Colonic mucosa (tissue), 4 donors: ENCODE measurements around the gene GPR55. TPM values are rescaled to one million over a fixed set of nuclear protein-coding genes. Genes with fewer than 3 reads are reported as not detected.

Experiments
- DNase-seq: peaks from one replicate; pipeline ENCODE4 v3.0.0-alpha.2; 2020
- H3K27ac ChIP-seq: fragments of 200-600 bp; one replicate; pipeline ENCODE4 v1.8.0; 2021
- H3K27me3 ChIP-seq: fragments of 200-600 bp; one replicate; pipeline ENCODE4 v1.8.0; 2021
- H3K36me3 ChIP-seq: fragments of 200-600 bp; one replicate; pipeline ENCODE4 v1.8.0; 2021
- H3K4me1 ChIP-seq: fragments of 200-600 bp; one replicate; pipeline ENCODE4 v1.8.0; 2021; ENCODE audit warnings: mild to moderate bottlenecking
- H3K4me3 ChIP-seq: fragments of 200-600 bp; one replicate; pipeline ENCODE4 v1.8.0; 2021
- H3K9ac ChIP-seq, 2 donors: one replicate each; pipeline ENCODE4 v1.7.0; 2013; ENCODE audit warnings: control low read depth in 2 of 2, low read depth in 2 of 2, low read length in 2 of 2
- H3K9me3 ChIP-seq: fragments of 200-600 bp; one replicate; pipeline ENCODE4 v1.8.0; 2021
- CTCF ChIP-seq: fragments of 200-600 bp; IDR thresholded peaks from one replicate; pipeline ENCODE4 v1.8.0; 2022; ENCODE audit warnings: antibody characterized with exemption, mild to moderate bottlenecking
- intact Hi-C: fragments of 100-400 bp; cut with DNase I; formaldehyde crosslinking; loops from one replicate; pipeline ENCODE4 v1.14.1; 2022
- total RNA-seq, 2 donors: library from RNA; stranded (reverse); fragmentation: NEBNext Ultra II Directional in 1 of 2; extraction: Animal tissue kit (Norgen Biotek cat#: 25700) in 1 of 2; gene quantifications; one replicate each; pipeline ENCODE4 v1.2.1, GENCODE V29; 2021
- donor health status: healthy.
- donor health status: DM: no; HTN: no; CAD: no.
- donor health status: DM: no; HTN: no; CAD: no.

GPR55 gene
- total RNA-seq, 2 donors from 2014 or later = 0.35 to 1.0 TPM

GRCh38 chr2:230902180-230902899, 22.7 kb downstream of the GPR55 start:
- Histone ChIP-seq H3K9me3 (no peaks in the 10 kb centered on the region), H3K27me3 (no peaks in the 10 kb centered on the region), H3K4me1 (no peaks in the 10 kb centered on the region), H3K4me3 (no peak overlapping the region), H3K9ac (no peak overlapping the region), H3K27ac (no peak overlapping the region), H3K36me3 (no peaks in the 10 kb centered on the region)
- DNase-seq = peak; percentile 56
- intact Hi-C loops = no loop called here
- TF ChIP-seq CTCF = peak; percentile 58

GRCh38 chr2:230901006-230901405, 24.0 kb downstream of the GPR55 start:
- Histone ChIP-seq H3K4me3 (no peak overlapping the region), H3K27me3 (no peaks in the 10 kb centered on the region), H3K36me3 (no peaks in the 10 kb centered on the region), H3K4me1 (peaks cover 6% of the 10 kb centered on the region), H3K9me3 (no peaks in the 10 kb centered on the region), H3K9ac (no peak overlapping the region), H3K27ac (no peak overlapping the region)
- no peak for TF ChIP-seq CTCF
- intact Hi-C loops = no loop called here
- peak; percentile 16 for DNase-seq

- Histone ChIP-seq H3K9ac (no peak overlapping the region), H3K4me3 (no peak overlapping the region), H3K36me3 (no peaks in the 10 kb centered on the region), H3K9me3 (no peaks in the 10 kb centered on the region), H3K4me1 (peaks cover 8% of the 10 kb centered on the region), H3K27me3 (no peaks in the 10 kb centered on the region), H3K27ac (no peak overlapping the region)
- DNase-seq = peak; percentile 13
- no peak for TF ChIP-seq CTCF
- intact Hi-C loops = no loop called here
Observed at GRCh38 chr2:230900336-230900995, 24.6 kb downstream of the GPR55 start.

GRCh38 chr2:230899786-230900185, 25.3 kb downstream of the GPR55 start:
- DNase-seq = no peak
- no peak for TF ChIP-seq CTCF
- intact Hi-C loops = no loop called here

GRCh38 chr2:230899287-230899686, 25.8 kb downstream of the GPR55 start:
- peak; percentile 17 for DNase-seq
- Histone ChIP-seq H3K27me3 (no peaks in the 10 kb centered on the region), H3K4me1 (peaks cover 8% of the 10 kb centered on the region), H3K4me3 (no peak overlapping the region), H3K9ac (no peak overlapping the region), H3K27ac (no peak overlapping the region), H3K36me3 (no peaks in the 10 kb centered on the region), H3K9me3 (no peaks in the 10 kb centered on the region)
- TF ChIP-seq CTCF = no peak
- intact Hi-C loops = no loop called here

More at GRCh38 chr2:230899786-230900185, 25.3 kb downstream of the GPR55 start:
- Histone ChIP-seq H3K9ac (no peak overlapping the region), H3K27ac (no peak overlapping the region), H3K9me3 (no peaks in the 10 kb centered on the region), H3K27me3 (no peaks in the 10 kb centered on the region), H3K4me3 (no peak overlapping the region), H3K36me3 (no peaks in the 10 kb centered on the region), H3K4me1 (peaks cover 8% of the 10 kb centered on the region)
